ENCODE data around the gene MYO5B.

The MYO5B gene

DNA sequence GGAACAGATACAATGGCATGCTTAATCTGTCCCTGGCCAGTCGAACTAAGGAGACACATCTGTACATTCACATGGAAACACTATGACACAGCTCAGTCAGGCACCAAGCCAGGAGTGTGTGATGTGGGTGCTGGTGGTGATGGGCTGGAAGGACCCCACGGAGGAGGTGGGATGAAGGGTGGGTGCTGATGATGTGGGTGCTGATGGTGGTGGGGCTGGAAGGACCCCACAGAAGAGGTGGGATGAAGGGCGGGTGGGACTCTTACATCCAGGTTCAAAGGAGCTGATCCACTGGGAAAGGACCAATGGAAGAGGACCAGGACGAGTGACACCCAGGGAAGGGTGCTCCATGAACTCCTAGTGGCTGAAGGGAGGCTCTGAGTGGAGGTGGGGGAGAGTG lies 346.8 kb downstream of the MYO5B start:
- Histone ChIP-seq H3K23ac (ENCODE audit: low read depth, low read length, poor library complexity) (peak overlapping the region; percentile 0), H2BK5ac (ENCODE audit: low read length) (no peak overlapping the region), H3K4me1 (ENCODE audit: control insufficient read depth in 2 of 2, insufficient read depth in 1 of 2, low read depth in 1 of 2, low read length in 2 of 2) (peaks cover 3 to 28% of the 10 kb centered on the region in 2 donors), H3K4me3 (ENCODE audit: low read length in 2 of 2) (no peak overlapping the region), H3K4ac (ENCODE audit: low read length) (no peak overlapping the region), H3K4me2 (ENCODE audit: insufficient read depth, low read length, poor library complexity, severe bottlenecking) (no peak overlapping the region), H2BK120ac (ENCODE audit: low read depth, low read length) (no peak overlapping the region), H3K79me1 (ENCODE audit: low read depth, low read length) (no peaks in the 10 kb centered on the region), H2AFZ (ENCODE audit: low read length) (no peak overlapping the region), H3K27me3 (ENCODE audit: control insufficient read depth in 3 of 3, insufficient read depth in 3 of 3, low read depth in 1 of 3, low read length in 3 of 3) (peaks cover 0 to 30% (median 0%) of the 10 kb centered on the region in 3 experiments), H4K91ac (ENCODE audit: low read depth, low read length, poor library complexity) (no peak overlapping the region), H4K8ac (ENCODE audit: low read depth, low read length) (no peak overlapping the region), H3K9ac (ENCODE audit: low read depth, low read length, poor library complexity) (no peak overlapping the region), H3K9me3 (replicated peaks in 1 of 2; ENCODE audit: control insufficient read depth in 2 of 2, insufficient read depth in 1 of 2, low read depth in 1 of 2, low read length in 2 of 2) (no peaks in the 10 kb centered on the region), H2AK5ac (ENCODE audit: low read depth, low read length) (peak overlapping the region; percentile 9), H3K27ac (replicated peaks; ENCODE audit: low read length) (no peak overlapping the region), H2BK12ac (ENCODE audit: low read length) (no peak overlapping the region), H3K36me3 (replicated peaks in 1 of 2; ENCODE audit: control insufficient read depth in 2 of 2, insufficient read depth in 2 of 2, low read length in 2 of 2) (no peaks in the 10 kb centered on the region), H3K14ac (ENCODE audit: low read length) (no peak overlapping the region), H2BK15ac (ENCODE audit: low read length) (no peak overlapping the region), H3K18ac (ENCODE audit: low read length) (peak overlapping the region; percentile 4)
- no peak for DNase-seq (ENCODE audit: low spot score)
- WGBS, 2 donors (ENCODE audit: extremely low coverage in 2 of 2, insufficient read length in 2 of 2, insufficient replicate concordance in 1 of 2), result no CpG with 5 or more reads among the region's 4 CpGs

DNA sequence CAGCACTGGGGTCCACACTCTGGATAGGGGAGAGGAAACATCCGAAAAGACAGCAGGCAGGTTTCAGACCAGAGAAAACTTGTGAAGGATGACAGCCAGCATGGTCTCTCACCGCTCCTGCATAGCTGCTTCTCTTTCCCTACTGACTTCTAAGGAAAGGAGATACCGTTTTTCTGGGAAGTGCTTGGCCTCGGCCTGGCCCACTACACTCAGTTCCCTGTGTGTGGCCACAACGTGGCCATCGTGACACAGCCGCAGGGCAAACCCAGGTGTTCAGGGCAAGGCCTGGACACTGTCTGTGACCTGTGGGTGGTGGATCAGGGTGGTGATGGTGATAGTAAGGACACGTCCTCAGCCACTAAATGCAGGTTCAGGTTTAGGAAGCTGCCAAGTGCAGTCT lies 347.4 kb downstream of the MYO5B start:
- Histone ChIP-seq H3K14ac (ENCODE audit: low read length) (no peak overlapping the region), H3K9me3 (replicated peaks in 1 of 2; ENCODE audit: control insufficient read depth in 2 of 2, insufficient read depth in 1 of 2, low read depth in 1 of 2, low read length in 2 of 2) (no peaks in the 10 kb centered on the region), H3K9ac (ENCODE audit: low read depth, low read length, poor library complexity) (no peak overlapping the region), H2AFZ (ENCODE audit: low read length) (no peak overlapping the region), H3K4ac (ENCODE audit: low read length) (no peak overlapping the region), H4K91ac (ENCODE audit: low read depth, low read length, poor library complexity) (no peak overlapping the region), H3K27ac (replicated peaks; ENCODE audit: low read length) (no peak overlapping the region), H4K8ac (ENCODE audit: low read depth, low read length) (no peak overlapping the region), H3K18ac (ENCODE audit: low read length) (peak overlapping the region; percentile 32), H2BK15ac (ENCODE audit: low read length) (no peak overlapping the region), H2AK5ac (ENCODE audit: low read depth, low read length) (no peak overlapping the region), H2BK12ac (ENCODE audit: low read length) (no peak overlapping the region), H3K36me3 (replicated peaks in 1 of 2; ENCODE audit: control insufficient read depth in 2 of 2, insufficient read depth in 2 of 2, low read length in 2 of 2) (no peaks in the 10 kb centered on the region), H3K79me1 (ENCODE audit: low read depth, low read length) (no peaks in the 10 kb centered on the region), H3K4me2 (ENCODE audit: insufficient read depth, low read length, poor library complexity, severe bottlenecking) (no peak overlapping the region), H2BK5ac (ENCODE audit: low read length) (no peak overlapping the region), H3K4me1 (ENCODE audit: control insufficient read depth in 2 of 2, insufficient read depth in 1 of 2, low read depth in 1 of 2, low read length in 2 of 2) (peaks cover 3 to 28% of the 10 kb centered on the region in 2 donors), H3K23ac (ENCODE audit: low read depth, low read length, poor library complexity) (peak overlapping the region; percentile 0), H3K27me3 (ENCODE audit: control insufficient read depth in 3 of 3, insufficient read depth in 3 of 3, low read depth in 1 of 3, low read length in 3 of 3) (peaks cover 0 to 24% (median 0%) of the 10 kb centered on the region in 3 experiments), H3K4me3 (ENCODE audit: low read length in 2 of 2) (no peak overlapping the region), H2BK120ac (ENCODE audit: low read depth, low read length) (no peak overlapping the region)
- no peak for DNase-seq (ENCODE audit: low spot score)
- WGBS, 2 donors (ENCODE audit: extremely low coverage in 2 of 2, insufficient read length in 2 of 2, insufficient replicate concordance in 1 of 2), result no CpG with 5 or more reads among the region's 8 CpGs

DNA sequence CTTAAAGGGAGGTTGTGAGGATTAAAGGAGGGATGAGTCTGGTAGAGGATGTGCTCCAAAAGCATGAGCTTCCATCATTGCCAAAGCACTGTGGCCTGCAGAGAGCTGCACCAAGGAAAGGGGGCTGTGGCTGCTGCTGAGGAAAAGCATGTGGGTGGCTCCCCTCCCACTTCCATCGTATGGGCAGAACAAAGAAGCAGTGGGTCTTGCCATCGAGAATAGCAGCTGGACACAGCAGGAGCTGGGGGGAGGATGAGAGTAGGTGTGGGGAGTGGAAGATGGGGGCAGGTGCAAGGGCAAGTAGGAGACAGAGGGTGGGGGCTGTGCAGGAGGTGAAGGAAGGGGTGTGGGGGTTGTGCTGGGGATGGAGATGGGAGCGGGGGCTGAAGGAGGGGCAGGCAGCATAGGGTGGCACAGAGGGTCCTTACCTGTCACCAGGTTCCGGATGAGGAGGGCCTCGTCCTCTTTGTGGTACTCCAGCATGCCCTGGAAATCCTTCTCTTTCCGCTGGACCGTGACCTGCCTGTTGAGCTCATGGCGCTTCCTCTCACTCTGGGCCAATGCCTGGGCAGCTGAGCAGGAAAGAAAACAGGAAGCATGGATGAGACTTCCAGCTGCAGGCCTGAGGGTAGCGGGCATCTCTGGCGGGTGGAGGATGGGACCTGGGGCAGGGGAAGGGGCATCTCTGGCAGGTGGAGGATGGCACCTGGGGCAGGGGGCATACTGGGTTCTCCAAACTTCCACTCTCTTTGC lies 348.1 kb downstream of the MYO5B start:
- H3K9ac ChIP-seq (ENCODE audit: low read depth, low read length, poor library complexity), result no peak overlapping the region
- H2BK15ac ChIP-seq (ENCODE audit: low read length), result no peak overlapping the region
- peaks cover 0 to 21% (median 0%) of the 10 kb centered on the region in 3 experiments for H3K27me3 ChIP-seq (ENCODE audit: control insufficient read depth in 3 of 3, insufficient read depth in 3 of 3, low read depth in 1 of 3, low read length in 3 of 3)
- no peaks in the 10 kb centered on the region for H3K79me1 ChIP-seq (ENCODE audit: low read depth, low read length)
- no peak overlapping the region for H3K4me2 ChIP-seq (ENCODE audit: insufficient read depth, low read length, poor library complexity, severe bottlenecking)
- H3K23ac ChIP-seq (ENCODE audit: low read depth, low read length, poor library complexity), result no peak overlapping the region
- H2BK120ac ChIP-seq (ENCODE audit: low read depth, low read length), result no peak overlapping the region
- H3K14ac ChIP-seq (ENCODE audit: low read length), result no peak overlapping the region
- H3K36me3 ChIP-seq (replicated peaks in 1 of 2; ENCODE audit: control insufficient read depth in 2 of 2, insufficient read depth in 2 of 2, low read length in 2 of 2), result no peaks in the 10 kb centered on the region
- H3K4ac ChIP-seq (ENCODE audit: low read length), result no peak overlapping the region
- peak overlapping the region; percentile 36 for H2AK5ac ChIP-seq (ENCODE audit: low read depth, low read length)
- no CpG with 5 or more reads among the region's 10 CpGs for WGBS, 2 donors (ENCODE audit: extremely low coverage in 2 of 2, insufficient read length in 2 of 2, insufficient replicate concordance in 1 of 2)
- H4K91ac ChIP-seq (ENCODE audit: low read depth, low read length, poor library complexity), result no peak overlapping the region
- no peak overlapping the region for H3K27ac ChIP-seq (replicated peaks; ENCODE audit: low read length)
- no peak for DNase-seq (ENCODE audit: low spot score)
- H3K18ac ChIP-seq (ENCODE audit: low read length), result no peak overlapping the region
- peaks cover 3 to 28% of the 10 kb centered on the region in 2 donors for H3K4me1 ChIP-seq (ENCODE audit: control insufficient read depth in 2 of 2, insufficient read depth in 1 of 2, low read depth in 1 of 2, low read length in 2 of 2)
- H2AFZ ChIP-seq (ENCODE audit: low read length), result no peak overlapping the region
- no peak overlapping the region for H4K8ac ChIP-seq (ENCODE audit: low read depth, low read length)
- no peak overlapping the region for H2BK5ac ChIP-seq (ENCODE audit: low read length)
- no peak overlapping the region for H3K4me3 ChIP-seq (ENCODE audit: low read length in 2 of 2)
- H2BK12ac ChIP-seq (ENCODE audit: low read length), result no peak overlapping the region
- no peaks in the 10 kb centered on the region for H3K9me3 ChIP-seq (replicated peaks in 1 of 2; ENCODE audit: control insufficient read depth in 2 of 2, insufficient read depth in 1 of 2, low read depth in 1 of 2, low read length in 2 of 2)

DNA sequence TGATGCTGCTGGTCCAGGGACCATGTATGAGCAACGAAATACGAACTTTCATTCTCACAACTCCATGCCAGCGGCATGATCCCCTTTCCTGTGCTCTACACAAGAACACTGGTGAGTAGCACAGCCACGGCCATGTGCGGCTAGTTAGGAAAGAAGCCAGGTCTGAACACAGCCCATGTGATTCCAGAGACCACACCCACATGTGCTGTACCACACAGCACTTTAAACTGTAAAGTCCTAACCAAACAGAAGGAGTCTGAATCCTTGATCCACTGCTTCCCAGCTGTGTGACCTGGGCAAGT lies 348.6 kb downstream of the MYO5B start:
- Histone ChIP-seq H3K9me3 (replicated peaks in 1 of 2; ENCODE audit: control insufficient read depth in 2 of 2, insufficient read depth in 1 of 2, low read depth in 1 of 2, low read length in 2 of 2) (no peaks in the 10 kb centered on the region), H4K91ac (ENCODE audit: low read depth, low read length, poor library complexity) (no peak overlapping the region), H2BK120ac (ENCODE audit: low read depth, low read length) (no peak overlapping the region), H2BK12ac (ENCODE audit: low read length) (no peak overlapping the region), H3K36me3 (replicated peaks in 1 of 2; ENCODE audit: control insufficient read depth in 2 of 2, insufficient read depth in 2 of 2, low read length in 2 of 2) (no peaks in the 10 kb centered on the region), H3K4me2 (ENCODE audit: insufficient read depth, low read length, poor library complexity, severe bottlenecking) (no peak overlapping the region), H2AK5ac (ENCODE audit: low read depth, low read length) (no peak overlapping the region), H3K14ac (ENCODE audit: low read length) (no peak overlapping the region), H4K8ac (ENCODE audit: low read depth, low read length) (no peak overlapping the region), H3K27me3 (ENCODE audit: control insufficient read depth in 3 of 3, insufficient read depth in 3 of 3, low read depth in 1 of 3, low read length in 3 of 3) (peaks cover 0 to 21% (median 0%) of the 10 kb centered on the region in 3 experiments), H2AFZ (ENCODE audit: low read length) (no peak overlapping the region), H3K27ac (replicated peaks; ENCODE audit: low read length) (no peak overlapping the region), H3K9ac (ENCODE audit: low read depth, low read length, poor library complexity) (no peak overlapping the region), H3K79me1 (ENCODE audit: low read depth, low read length) (no peaks in the 10 kb centered on the region), H3K23ac (ENCODE audit: low read depth, low read length, poor library complexity) (no peak overlapping the region), H3K4me1 (ENCODE audit: control insufficient read depth in 2 of 2, insufficient read depth in 1 of 2, low read depth in 1 of 2, low read length in 2 of 2) (peaks cover 3 to 30% of the 10 kb centered on the region in 2 donors), H3K18ac (ENCODE audit: low read length) (peak overlapping the region; percentile 30), H3K4ac (ENCODE audit: low read length) (no peak overlapping the region), H2BK5ac (ENCODE audit: low read length) (no peak overlapping the region), H2BK15ac (ENCODE audit: low read length) (no peak overlapping the region), H3K4me3 (ENCODE audit: low read length in 2 of 2) (no peak overlapping the region)
- DNase-seq (ENCODE audit: low spot score), result no peak
- no CpG with 5 or more reads among the region's 5 CpGs for WGBS, 2 donors (ENCODE audit: extremely low coverage in 2 of 2, insufficient read length in 2 of 2, insufficient replicate concordance in 1 of 2)
